HepG2 (cell line): ENCODE results near the gene BMX. TPM values are rescaled to one million over a fixed set of nuclear protein-coding genes. Genes with fewer than 3 reads are reported as not detected.

Source experiments
- ATAC-seq: fragments of 200-7000 bp; cut with Tn5 transposase; 3 replicates; pipeline ENCODE4 v1.9.1; 2020; ENCODE audit warnings: mild to moderate bottlenecking, moderate library complexity
- BruUV-seq: library from RNA; stranded (reverse); fragments of 400-500 nt; replicated peaks from 2 replicates; lab custom pipeline; 2021; lab: Mats Ljungman, UMichigan
- CTCF ChIA-PET: fragments of 300-600 bp; formaldehyde crosslinking; extraction: SDS; loops from one replicate; lab custom pipeline; 2021; ENCODE audit warnings: low total read pairs, inconsistent platforms, low intra/inter-chr PET ratio; lab: Yijun Ruan, JAX
- POLR2A ChIA-PET: fragments of 350-600 bp; sonication (Branson Sonifier 250); formaldehyde crosslinking; loops from one replicate; lab custom pipeline; 2020; ENCODE audit warnings: antibody characterized with exemption, inconsistent platforms; lab: Yijun Ruan, JAX
- DNase-seq: peaks from one replicate; pipeline ENCODE4 v3.0.0-alpha.2; 2015; ENCODE audit warnings: low spot score
- FAIRE-seq: peaks from 3 replicates; lab custom pipeline; 2011; peaks lifted over from hg19 to GRCh38; lab: Jason Lieb, UNC
- H2AFZ ChIP-seq: one replicate; pipeline ENCODE4 v1.6.1; 2011; ENCODE audit warnings: low read length, inconsistent platforms
- H3K27ac ChIP-seq: fragments of 300-600 bp; 3 replicates; pipeline ENCODE4 v1.8.0; 2011; ENCODE audit warnings: mixed run types, mild to moderate bottlenecking, mixed read lengths, low read length, inconsistent platforms; ENCODE audit not compliant: insufficient read depth; ENCODE audit errors: extremely low read length
- H3K27me3 ChIP-seq, 2 experiments: fragments of 200-600 bp in 1 of 2; 2 replicates in 1 of 2; 3 replicates in 1 of 2; pipeline versions ENCODE4 v1.6.0 to v1.8.0; 2011; ENCODE audit warnings: low read length in 2 of 2, mild to moderate bottlenecking in 2 of 2, moderate library complexity in 2 of 2, inconsistent platforms in 1 of 2; ENCODE audit not compliant: insufficient read depth in 2 of 2, control insufficient read depth in 1 of 2
- H3K36me3 ChIP-seq, 2 experiments: fragments of 200-600 bp in 1 of 2; replicated peaks in 1 of 2; 2 replicates in 1 of 2; 3 replicates in 1 of 2; pipeline versions ENCODE4 v1.5.1 to v1.8.0; 2011; ENCODE audit warnings: low read length in 2 of 2, inconsistent platforms in 1 of 2; ENCODE audit not compliant: insufficient read depth in 2 of 2, control insufficient read depth in 1 of 2
- H3K4me1 ChIP-seq: 2 replicates; pipeline ENCODE4 v1.5.1; 2012; ENCODE audit warnings: low read length, inconsistent platforms; ENCODE audit not compliant: insufficient read depth
- H3K4me2 ChIP-seq: 2 replicates; pipeline ENCODE4 v1.6.0; 2011; ENCODE audit warnings: low read depth, low read length, inconsistent platforms
- H3K4me3 ChIP-seq, 3 experiments: fragments of 200-600 bp in 1 of 3; sonication (generic), shearing (Covaris generic) in 1 of 3; replicated peaks in 1 of 3; 2 replicates each; pipeline ENCODE4 v1.5.1; 2011 to 2016; ENCODE audit warnings: low read length in 3 of 3, inconsistent platforms in 2 of 3, low read depth in 2 of 3, mild to moderate bottlenecking in 2 of 3, control low read depth in 1 of 3, mixed read lengths in 1 of 3; ENCODE audit not compliant: insufficient read depth in 1 of 3
- H3K79me2 ChIP-seq: one replicate; pipeline ENCODE4 v1.6.1; 2011; ENCODE audit warnings: low read length, inconsistent platforms; ENCODE audit not compliant: insufficient read depth
- H3K9ac ChIP-seq: 2 replicates; pipeline ENCODE4 v1.6.0; 2011; ENCODE audit warnings: mild to moderate bottlenecking, low read depth, low read length, inconsistent platforms; ENCODE audit not compliant: insufficient read depth
- H3K9me3 ChIP-seq: 2 replicates; pipeline ENCODE4 v1.5.1; 2012; ENCODE audit warnings: mild to moderate bottlenecking, low read length
- H4K20me1 ChIP-seq: 2 replicates; pipeline ENCODE4 v1.6.0; 2011; ENCODE audit warnings: inconsistent platforms, mild to moderate bottlenecking, low read length, moderate library complexity; ENCODE audit not compliant: insufficient read depth
- ATF5 ChIP-seq: sonication (generic); formaldehyde crosslinking; IDR thresholded peaks from 2 replicates; pipeline ENCODE4 v1.4.0; 2020; ENCODE audit warnings: mild to moderate bottlenecking, low read depth, missing genetic modification reagents
- DNMT3B ChIP-seq: conservative IDR thresholded peaks from 2 replicates; pipeline ENCODE4 v1.6.1; 2016; ENCODE audit warnings: missing biosample characterization, control low read depth
- E2F1 ChIP-seq: sonication (generic); formaldehyde crosslinking; IDR thresholded peaks from 2 replicates; pipeline ENCODE4 v1.5.0; 2020; ENCODE audit warnings: missing genetic modification reagents
- FOXP1 ChIP-seq, 2 experiments: fragments of 450-650 bp in 1 of 2; IDR thresholded peaks; 2 replicates each; pipeline ENCODE4 v1.6.1; 2017 to 2018; ENCODE audit warnings: antibody characterized with exemption in 1 of 2
- HDAC2 ChIP-seq: sonication (generic); formaldehyde crosslinking; IDR thresholded peaks from 2 replicates; pipeline ENCODE4 v1.4.0; 2020; ENCODE audit warnings: missing genetic modification reagents
- KLF15 ChIP-seq: sonication (generic); formaldehyde crosslinking; IDR thresholded peaks from 2 replicates; pipeline ENCODE4 v1.8.1; 2023; ENCODE audit warnings: borderline replicate concordance, mild to moderate bottlenecking, inconsistent platforms, missing genetic modification reagents, mixed read lengths
- MAFF ChIP-seq: IDR thresholded peaks from 2 replicates; pipeline ENCODE4 v1.6.1; 2011; ENCODE audit warnings: low read depth, low read length, improper control_type of control experiment
- SRSF1 ChIP-seq: fragments of 200-400 bp; formaldehyde crosslinking; optimal IDR thresholded peaks from 2 replicates; pipeline ENCODE3; 2017; ENCODE audit warnings: mild to moderate bottlenecking, low read depth, low read length, moderate library complexity
- TP53 ChIP-seq: sonication (generic); formaldehyde crosslinking; conservative IDR thresholded peaks from 2 replicates; pipeline ENCODE4 v1.4.0; 2020; ENCODE audit warnings: missing genetic modification reagents
- ZBTB14 ChIP-seq: sonication (generic); formaldehyde crosslinking; IDR thresholded peaks from 2 replicates; pipeline ENCODE4 v1.4.0; 2020; ENCODE audit warnings: missing genetic modification reagents
- ZEB1 ChIP-seq: IDR thresholded peaks from 2 replicates; pipeline ENCODE4 v1.6.1; 2012; ENCODE audit warnings: mild to moderate bottlenecking, low read depth, inconsistent platforms; ENCODE audit not compliant: insufficient replicate concordance
- ZFP91 ChIP-seq: sonication (generic); formaldehyde crosslinking; IDR thresholded peaks from 2 replicates; pipeline ENCODE4 v1.9.0; 2022; ENCODE audit warnings: missing genetic modification reagents, mild to moderate bottlenecking, borderline replicate concordance
- ZHX1 ChIP-seq: sonication (generic); formaldehyde crosslinking; IDR thresholded peaks from 2 replicates; pipeline ENCODE4 v1.8.1; 2022; ENCODE audit warnings: low read depth, mild to moderate bottlenecking, missing genetic modification reagents
- ZNF333 ChIP-seq: sonication (generic); formaldehyde crosslinking; IDR thresholded peaks from 2 replicates; pipeline ENCODE4 v1.4.0; 2020; ENCODE audit warnings: mild to moderate bottlenecking, missing genetic modification reagents, borderline replicate concordance
- ZNF510 ChIP-seq: sonication (generic); formaldehyde crosslinking; IDR thresholded peaks from 2 replicates; pipeline ENCODE4 v1.4.0; 2020; ENCODE audit warnings: low read depth, mild to moderate bottlenecking, missing genetic modification reagents
- ZNF543 ChIP-seq: sonication (generic); formaldehyde crosslinking; IDR thresholded peaks from 2 replicates; pipeline ENCODE4 v1.4.0; 2020; ENCODE audit warnings: mild to moderate bottlenecking, missing genetic modification reagents
- ZNF724P ChIP-seq: sonication (generic); formaldehyde crosslinking; IDR thresholded peaks from 2 replicates; pipeline ENCODE4 v1.8.0; 2022; ENCODE audit warnings: missing genetic modification reagents, borderline replicate concordance
- in situ Hi-C: cut with HindIII; loops from 2 replicates; pipeline ENCODE4 v1.10.0; 2017; ENCODE audit warnings: low pct_unique_long_range_greater_than_20kb; ENCODE audit not compliant: extremely low pct_ligation_motif_present
- intact Hi-C: fragments of 100-400 bp; cut with micrococcal nuclease; formaldehyde crosslinking; loops from one replicate; pipeline ENCODE4 v1.10.0; 2022; ENCODE audit not compliant: unreplicated experiment
- polyA plus RNA-seq, 8 experiments: library from polyadenylated mRNA; depleted of rRNA in 3 of 8; stranded (reverse) in 7 of 8; unstranded in 1 of 8; fragments of >200 nt; fragmentation: Illumina TruSeq in 4 of 8; extraction: Trizol in 4 of 8; gene quantifications; 2 replicates each; pipeline versions ENCODE4 v1.2.1 to v1.2.3, GENCODE V29; 2011 to 2016; ENCODE audit warnings: low read depth in 4 of 8, missing spikeins in 1 of 8, mixed read lengths in 1 of 8; ENCODE audit not compliant: insufficient read depth in 1 of 8
- total RNA-seq, 5 experiments: library from RNA; depleted of rRNA; stranded (reverse); fragments of >200 nt; fragmentation: Illumina TruSeq; extraction: Trizol; gene quantifications; 2 replicates each; pipeline ENCODE4 v1.2.3, GENCODE V29; 2016; ENCODE audit warnings: low read depth in 1 of 5

The BMX gene
- total and polyA plus RNA-seq, 2 of the 13 experiments (the other 11 are each of a cell fraction or from before 2014, with no cell fraction given), result not detected

GRCh38 chrX:15509845-15510244 lies 9.2 kb downstream of the BMX start:
- ChIA-PET CTCF (no interaction called here), POLR2A (no interaction called here)
- ATAC-seq (no peak), DNase-seq (no peak), FAIRE-seq (no peak)
- Histone ChIP-seq H3K9me3 (no peaks in the 10 kb centered on the region), H3K9ac (no peak overlapping the region), H3K4me2 (no peak overlapping the region), H3K79me2 (no peaks in the 10 kb centered on the region), H2AFZ (no peak overlapping the region), H3K36me3 (no peaks in the 10 kb centered on the region), H3K27me3 (no peaks in the 10 kb centered on the region), H4K20me1 (no peaks in the 10 kb centered on the region), H3K4me3 (no peak overlapping the region), H3K4me1 (no peaks in the 10 kb centered on the region), H3K27ac (no peak overlapping the region)
- intact Hi-C loops, result no loop called here
- in situ Hi-C loops, result loop anchor here (10.0 kb wide), 1 partner anchor 55 kb away; no protein-coding TSS in a partner anchor
- no TSS peak for BruUV-seq
- TF ChIP-seq MAFF (no peak), ZFP91 (CRISPR knock-in tag) (no peak), ZNF333 (no peak), E2F1 (CRISPR knock-in tag) (no peak), ZEB1 (no peak), HDAC2 (CRISPR knock-in tag) (no peak), FOXP1 (IDR thresholded peaks at IDR 0.05) (no peak), FOXP1 (CRISPR knock-in tag; IDR thresholded peaks at IDR 0.05) (no peak), SRSF1 (no peak), ZNF724P (CRISPR knock-in tag) (no peak), ATF5 (CRISPR knock-in tag) (no peak), ZHX1 (no peak), ZNF510 (CRISPR knock-in tag) (no peak), TP53 (CRISPR knock-in tag) (no peak), ZNF543 (CRISPR knock-in tag) (no peak), KLF15 (CRISPR knock-in tag) (no peak), DNMT3B (CRISPR knock-in tag) (no peak), ZBTB14 (CRISPR knock-in tag) (no peak)
